22Rv1 (cell line): Measurements from ENCODE around the gene PDSS1.

Experiments used
- ZFX ChIP-seq: fragments of 450-650 bp; IDR thresholded peaks from 2 replicates; pipeline ENCODE4 v1.6.1; 2017; ENCODE audit warnings: antibody characterized with exemption, borderline replicate concordance
- TF ChIP-seq, protein P1 (sequence below): fragments of 450-650 bp; IDR thresholded peaks from 2 replicates; pipeline ENCODE4 v1.5.1; 2017; ENCODE audit warnings: mild to moderate bottlenecking

DNA sequence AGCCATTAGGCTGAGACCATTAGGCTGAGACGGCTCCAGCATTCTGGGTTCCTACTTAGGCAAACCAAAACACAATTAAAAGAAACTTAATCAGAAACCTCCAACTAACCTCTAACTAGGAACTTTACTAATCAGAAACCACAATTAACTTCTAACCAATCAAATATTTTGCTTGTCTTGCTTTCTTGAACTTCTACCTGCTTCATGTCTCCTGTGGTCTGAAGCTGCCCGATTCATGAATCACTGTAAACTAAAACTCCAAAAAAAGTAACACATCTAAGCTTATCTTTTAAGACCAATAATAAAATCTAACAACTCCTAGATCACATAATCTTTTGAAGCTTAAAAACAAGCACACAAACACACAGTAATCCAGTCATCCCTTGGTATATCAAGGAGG is 76.1 kb downstream of the PDSS1 start:
- TF ChIP-seq, protein P1, sequence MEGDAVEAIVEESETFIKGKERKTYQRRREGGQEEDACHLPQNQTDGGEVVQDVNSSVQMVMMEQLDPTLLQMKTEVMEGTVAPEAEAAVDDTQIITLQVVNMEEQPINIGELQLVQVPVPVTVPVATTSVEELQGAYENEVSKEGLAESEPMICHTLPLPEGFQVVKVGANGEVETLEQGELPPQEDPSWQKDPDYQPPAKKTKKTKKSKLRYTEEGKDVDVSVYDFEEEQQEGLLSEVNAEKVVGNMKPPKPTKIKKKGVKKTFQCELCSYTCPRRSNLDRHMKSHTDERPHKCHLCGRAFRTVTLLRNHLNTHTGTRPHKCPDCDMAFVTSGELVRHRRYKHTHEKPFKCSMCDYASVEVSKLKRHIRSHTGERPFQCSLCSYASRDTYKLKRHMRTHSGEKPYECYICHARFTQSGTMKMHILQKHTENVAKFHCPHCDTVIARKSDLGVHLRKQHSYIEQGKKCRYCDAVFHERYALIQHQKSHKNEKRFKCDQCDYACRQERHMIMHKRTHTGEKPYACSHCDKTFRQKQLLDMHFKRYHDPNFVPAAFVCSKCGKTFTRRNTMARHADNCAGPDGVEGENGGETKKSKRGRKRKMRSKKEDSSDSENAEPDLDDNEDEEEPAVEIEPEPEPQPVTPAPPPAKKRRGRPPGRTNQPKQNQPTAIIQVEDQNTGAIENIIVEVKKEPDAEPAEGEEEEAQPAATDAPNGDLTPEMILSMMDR: no peak
- no peak for TF ChIP-seq ZFX
